Measurements from ENCODE around the gene MED16.

MED16 gene

DNA sequence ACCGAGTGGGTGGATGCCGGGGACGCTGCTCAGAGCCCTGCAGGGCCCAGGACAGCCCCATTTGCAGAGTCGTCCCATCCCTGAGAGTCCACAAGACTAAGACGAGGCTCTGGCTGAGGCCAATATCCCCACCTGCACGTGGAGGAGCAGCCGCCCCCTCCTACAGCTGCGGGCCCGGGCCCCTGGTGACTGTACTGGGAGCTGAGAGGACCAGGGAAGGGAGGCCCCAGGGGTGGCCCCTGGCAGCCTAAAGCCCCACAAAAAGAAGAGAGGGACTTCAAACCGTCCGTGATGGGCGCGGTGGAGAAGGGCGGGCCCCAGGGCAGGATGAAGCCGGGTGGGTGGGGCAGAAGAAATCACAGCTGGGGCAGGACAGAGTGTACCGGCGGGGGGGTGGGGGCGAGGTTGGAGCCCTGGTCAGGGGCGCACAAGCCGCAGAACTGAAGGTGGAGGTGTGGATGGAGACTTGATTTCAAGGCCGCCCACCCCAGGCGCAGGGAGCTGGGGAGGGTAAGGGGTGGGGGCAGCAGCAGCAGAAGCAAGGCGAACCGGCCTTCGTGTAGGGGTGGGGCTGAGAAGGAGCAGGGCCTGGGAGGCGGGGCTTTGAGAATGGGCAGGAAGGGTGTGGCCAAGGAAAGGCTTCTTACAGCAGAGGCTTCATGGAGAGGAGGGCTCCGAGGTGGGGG is 20.6 kb downstream of the MED16 start:
- peak; percentile 57 for DNase-seq (ENCODE audit: low read depth)

- DNase-seq (ENCODE audit: low read depth): no peak
These were observed 21.3 kb downstream of the MED16 start for GRCh38 chr19:871446-872265.

GRCh38 chr19:870963-871401 is 22.0 kb downstream of the MED16 start:
- DNase-seq (ENCODE audit: low read depth): no peak

- no peak for DNase-seq (ENCODE audit: low read depth)
These were observed 22.7 kb downstream of the MED16 start for GRCh38 chr19:870314-870713.

- no peak for DNase-seq (ENCODE audit: low read depth)
These were observed 23.5 kb downstream of the MED16 start for GRCh38 chr19:869245-870177.

- no peak for DNase-seq (ENCODE audit: low read depth)
These were observed 24.3 kb downstream of the MED16 start for GRCh38 chr19:868458-869244.

DNA sequence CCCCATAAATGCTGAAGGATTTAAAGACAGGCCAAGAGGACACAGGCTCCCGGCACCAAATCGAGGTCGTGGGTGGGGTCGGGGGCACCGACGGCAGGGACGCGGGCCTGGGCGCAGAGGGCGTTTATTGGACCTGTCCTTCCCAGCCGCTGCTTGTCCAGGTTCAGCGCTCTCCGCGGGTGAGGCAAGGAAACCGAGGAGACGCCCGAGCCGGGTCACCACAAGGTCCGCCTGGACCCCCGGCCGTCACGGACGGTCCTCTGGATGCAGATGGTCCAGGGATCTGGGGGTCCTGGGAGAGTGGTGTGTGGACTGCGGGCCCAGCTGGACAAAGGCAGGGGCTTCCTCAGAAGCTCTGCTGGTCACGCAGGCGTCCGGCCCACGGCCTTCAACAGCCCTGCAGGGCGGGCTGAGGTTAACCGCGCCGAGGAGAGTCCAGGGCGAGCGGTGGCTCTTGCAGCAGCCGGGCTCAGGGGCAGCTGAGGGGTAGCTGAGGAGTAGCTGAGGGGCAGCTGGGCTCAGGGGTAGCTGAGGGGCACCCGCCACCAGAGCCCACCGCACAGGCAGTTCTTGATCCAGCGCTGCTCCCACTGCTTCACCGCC is 25.0 kb downstream of the MED16 start:
- no peak for DNase-seq (ENCODE audit: low read depth)

GRCh38 chr19:867301-867793 is 25.6 kb downstream of the MED16 start:
- DNase-seq (ENCODE audit: low read depth): no peak

GRCh38 chr19:866769-867300 is 26.2 kb downstream of the MED16 start:
- DNase-seq (ENCODE audit: low read depth): no peak

- no peak for DNase-seq (ENCODE audit: low read depth)
These were observed 29.7 kb downstream of the MED16 start for GRCh38 chr19:863315-863620.

DNA sequence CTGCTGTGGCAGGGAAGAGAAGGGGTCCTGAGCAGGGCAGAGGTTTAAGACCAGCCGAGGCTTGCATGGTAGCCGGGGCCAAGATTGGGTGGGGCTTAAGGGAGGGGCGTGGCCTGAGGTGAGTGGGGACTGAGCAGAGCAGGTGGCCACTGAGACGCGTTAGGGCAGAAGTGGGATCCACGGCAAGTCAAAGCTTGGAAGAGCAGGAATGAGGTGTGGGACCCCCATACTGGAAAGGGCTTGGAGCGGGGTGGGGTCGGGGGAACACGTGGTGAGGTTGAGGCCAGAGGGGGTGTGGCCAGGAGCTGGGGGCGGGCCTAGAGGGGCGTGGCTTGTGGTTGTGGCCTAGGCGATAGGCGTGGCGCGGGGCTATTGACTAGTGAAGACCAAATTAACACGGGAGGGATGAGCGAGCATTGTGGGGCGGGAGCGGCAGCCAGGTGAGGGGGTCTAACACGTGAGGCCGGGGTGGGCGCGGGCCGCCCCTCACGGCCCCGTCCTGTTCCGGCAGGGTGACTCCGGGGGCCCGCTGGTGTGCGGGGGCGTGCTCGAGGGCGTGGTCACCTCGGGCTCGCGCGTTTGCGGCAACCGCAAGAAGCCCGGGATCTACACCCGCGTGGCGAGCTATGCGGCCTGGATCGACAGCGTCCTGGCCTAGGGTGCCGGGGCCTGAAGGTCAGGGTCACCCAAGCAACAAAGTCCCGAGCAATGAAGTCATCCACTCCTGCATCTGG is 30.2 kb downstream of the MED16 start:
- DNase-seq (ENCODE audit: low read depth): peak; percentile 68

DNA sequence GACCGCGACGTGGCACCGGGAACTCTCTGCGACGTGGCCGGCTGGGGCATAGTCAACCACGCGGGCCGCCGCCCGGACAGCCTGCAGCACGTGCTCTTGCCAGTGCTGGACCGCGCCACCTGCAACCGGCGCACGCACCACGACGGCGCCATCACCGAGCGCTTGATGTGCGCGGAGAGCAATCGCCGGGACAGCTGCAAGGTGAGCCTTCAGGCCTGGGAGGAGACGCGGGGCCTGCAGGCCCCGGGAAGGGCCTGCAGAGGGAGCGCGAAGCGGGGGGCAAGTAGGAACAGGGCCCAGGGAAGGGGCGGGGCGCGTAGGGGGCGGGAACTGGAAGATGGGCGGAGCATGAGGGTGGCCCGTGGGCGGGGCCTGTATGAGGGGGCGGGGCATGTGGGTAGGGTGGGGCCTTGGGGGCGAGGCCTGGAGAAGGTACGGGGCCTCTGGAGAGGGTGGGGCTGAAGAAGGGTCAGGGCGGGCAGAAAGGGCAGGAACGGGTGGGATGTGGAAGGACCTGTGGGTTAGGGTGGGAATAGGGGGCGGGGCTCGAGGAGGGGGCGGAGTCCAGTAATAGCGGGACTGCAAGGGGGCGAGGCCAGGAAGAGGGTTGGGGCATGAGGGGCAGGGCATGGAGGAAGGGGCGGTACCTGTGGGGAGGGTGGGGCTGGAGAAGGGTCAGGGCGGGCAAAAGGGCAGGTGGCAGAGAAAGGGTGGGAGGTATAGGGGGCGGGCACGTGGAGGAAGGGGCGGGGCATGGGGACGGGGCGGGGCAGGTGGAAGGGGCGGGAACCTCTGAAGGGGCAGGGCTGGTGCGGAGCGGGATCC is 31.0 kb downstream of the MED16 start:
- DNase-seq (ENCODE audit: low read depth): peak; percentile 58

DNA sequence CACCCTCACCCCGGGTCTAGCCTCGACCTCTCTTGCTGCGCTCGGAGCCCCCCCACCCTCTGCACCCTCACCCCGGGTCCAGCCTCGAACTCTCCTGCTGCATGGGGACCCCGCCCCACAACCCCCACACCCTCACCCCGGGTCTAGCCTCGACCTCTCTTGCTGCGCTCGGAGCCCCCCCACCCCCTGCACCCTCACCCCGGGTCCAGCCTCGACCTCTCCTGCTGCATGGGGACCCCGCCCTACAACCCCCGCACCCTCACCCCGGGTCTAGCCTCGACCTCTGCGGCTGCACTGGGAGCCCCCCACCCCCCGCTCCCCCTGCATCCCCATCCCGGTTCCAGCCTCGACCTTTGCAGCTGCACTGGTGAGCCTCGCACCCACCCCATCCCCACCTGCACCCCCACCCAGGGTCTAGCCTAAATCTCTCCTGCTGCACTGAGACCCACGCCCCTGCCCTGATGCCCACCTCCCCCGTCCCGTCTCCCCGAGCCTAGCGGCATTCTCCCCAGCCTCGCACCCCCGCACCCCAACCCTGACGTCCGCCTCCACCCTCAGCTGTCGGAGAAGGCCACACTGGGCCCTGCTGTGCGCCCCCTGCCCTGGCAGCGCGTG is 31.7 kb downstream of the MED16 start:
- DNase-seq (ENCODE audit: low read depth): no peak

DNA sequence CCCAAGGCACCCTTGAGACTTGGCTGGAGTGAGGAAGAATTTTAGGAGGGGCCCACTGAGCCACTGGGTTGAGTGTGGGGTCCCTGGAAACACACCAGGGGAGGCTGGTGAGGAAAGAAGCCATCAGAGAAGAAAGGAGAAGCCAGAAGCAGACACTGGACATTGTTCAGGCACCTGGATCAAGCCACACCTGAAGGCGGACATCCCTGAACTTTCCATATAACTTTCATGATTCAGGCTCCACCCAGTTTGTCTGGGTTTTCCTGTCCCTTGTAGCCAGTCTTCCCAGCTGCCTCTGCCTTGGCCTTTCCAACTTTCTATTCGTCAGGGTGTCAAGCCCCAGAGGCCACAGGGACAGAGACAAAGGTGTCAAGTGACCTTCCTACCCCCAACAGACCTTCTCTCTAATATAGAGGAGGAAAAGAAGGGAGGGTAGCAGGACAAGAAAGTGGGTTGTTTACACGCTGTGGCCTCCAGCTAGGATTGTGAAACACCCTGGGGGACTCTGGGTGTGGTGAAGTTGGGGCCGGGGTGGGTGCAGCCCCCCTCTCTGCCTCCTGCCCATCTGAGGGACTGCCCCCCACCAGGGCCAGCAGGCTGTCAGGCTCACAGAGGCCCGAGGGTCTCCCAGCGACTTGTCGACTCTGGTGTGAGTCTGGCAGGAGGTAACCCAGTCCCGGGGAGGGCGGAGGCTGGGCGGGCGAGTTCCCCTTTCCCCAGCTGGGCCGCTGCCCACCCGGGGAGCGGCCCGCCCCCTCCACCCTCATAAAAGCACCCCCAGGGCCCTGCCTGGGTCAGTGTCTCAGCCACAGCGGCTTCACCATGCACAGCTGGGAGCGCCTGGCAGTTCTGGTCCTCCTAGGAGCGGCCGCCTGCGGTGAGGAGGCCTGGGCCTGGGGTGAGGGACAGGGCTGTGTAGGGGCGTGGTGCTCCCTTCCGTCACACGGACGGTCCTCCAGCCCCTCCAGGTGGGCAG is 33.8 kb downstream of the MED16 start, which contains the start of gene CFD:
CFD (plus strand) TSS at position 797 of the 976 bp plus-strand sequence; CDS start at position 823, 26 bp downstream.
- no peak for DNase-seq (ENCODE audit: low read depth)

DNA sequence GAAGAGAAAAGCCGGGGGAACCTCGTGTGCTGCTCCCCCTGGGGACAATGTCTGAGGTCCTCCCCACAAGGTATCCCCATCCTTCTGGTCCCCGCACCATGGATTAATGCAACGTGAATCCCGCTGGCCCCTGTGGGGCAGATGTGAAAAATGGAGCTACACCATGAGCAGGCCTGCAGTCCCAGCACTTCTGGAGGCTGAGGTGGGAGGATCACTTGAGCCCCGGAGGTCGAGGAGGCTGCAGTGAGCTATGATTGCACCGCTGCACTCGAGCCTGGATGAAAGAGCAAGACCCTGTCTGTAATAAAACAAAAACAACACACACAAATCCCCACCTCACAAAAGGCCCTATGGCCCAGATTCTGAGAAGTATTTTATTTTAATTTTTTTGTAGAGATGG is 34.7 kb downstream of the MED16 start:
- no peak for DNase-seq (ENCODE audit: low read depth)

DNA sequence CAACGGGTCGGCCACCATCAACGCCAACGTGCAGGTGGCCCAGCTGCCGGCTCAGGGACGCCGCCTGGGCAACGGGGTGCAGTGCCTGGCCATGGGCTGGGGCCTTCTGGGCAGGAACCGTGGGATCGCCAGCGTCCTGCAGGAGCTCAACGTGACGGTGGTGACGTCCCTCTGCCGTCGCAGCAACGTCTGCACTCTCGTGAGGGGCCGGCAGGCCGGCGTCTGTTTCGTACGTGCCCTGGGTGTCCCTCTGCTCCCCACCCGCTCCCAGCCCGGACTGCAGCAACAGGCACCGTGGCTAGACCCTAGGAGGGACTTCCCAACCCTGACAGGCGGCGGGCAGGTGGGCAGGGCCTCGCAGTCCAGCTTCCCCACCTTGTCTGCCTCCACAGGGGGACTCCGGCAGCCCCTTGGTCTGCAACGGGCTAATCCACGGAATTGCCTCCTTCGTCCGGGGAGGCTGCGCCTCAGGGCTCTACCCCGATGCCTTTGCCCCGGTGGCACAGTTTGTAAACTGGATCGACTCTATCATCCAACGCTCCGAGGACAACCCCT is 37.3 kb downstream of the MED16 start:
- no peak for DNase-seq (ENCODE audit: low read depth)

DNA sequence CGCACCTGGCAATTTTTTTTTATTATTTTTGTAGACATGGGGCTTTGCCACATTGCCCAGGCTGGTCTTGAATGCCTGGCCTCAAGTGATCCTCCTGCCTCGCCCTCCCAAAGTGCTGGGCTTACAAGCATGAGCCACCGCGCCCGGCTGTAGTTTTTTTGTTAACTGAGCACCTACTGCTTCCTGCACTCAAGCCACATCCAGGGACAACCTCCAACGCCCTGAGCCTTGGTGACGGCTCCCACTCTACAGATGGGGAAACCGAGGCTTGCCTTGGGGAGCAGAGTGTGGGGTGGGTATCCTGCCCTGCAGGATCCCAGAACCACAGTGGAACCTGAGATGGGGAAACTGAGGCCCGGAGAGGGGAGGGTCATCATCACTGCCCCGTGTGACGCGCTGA is 37.8 kb downstream of the MED16 start:
- no peak for DNase-seq (ENCODE audit: low read depth)
